ENCODE measurements around the gene NPFF. TPM values are rescaled to one million over a fixed set of nuclear protein-coding genes. Genes with fewer than 3 reads are reported as not detected.
"Not testable (repeated sequence)": the region's sequence is repeated elsewhere in the genome, so short reads cannot be mapped to it uniquely, and the experiment has no call there.

NPFF gene, protein sequence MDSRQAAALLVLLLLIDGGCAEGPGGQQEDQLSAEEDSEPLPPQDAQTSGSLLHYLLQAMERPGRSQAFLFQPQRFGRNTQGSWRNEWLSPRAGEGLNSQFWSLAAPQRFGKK
- total RNA-seq: not detected
- 10 to 100 TPM in 1 of 2 donors, 1 to 10 TPM in 1; 5.1 to 14.4 TPM for polyA plus RNA-seq
- long read RNA-seq, donor 1: 0 reads
- long read RNA-seq, donor 2: 0 reads

DNA sequence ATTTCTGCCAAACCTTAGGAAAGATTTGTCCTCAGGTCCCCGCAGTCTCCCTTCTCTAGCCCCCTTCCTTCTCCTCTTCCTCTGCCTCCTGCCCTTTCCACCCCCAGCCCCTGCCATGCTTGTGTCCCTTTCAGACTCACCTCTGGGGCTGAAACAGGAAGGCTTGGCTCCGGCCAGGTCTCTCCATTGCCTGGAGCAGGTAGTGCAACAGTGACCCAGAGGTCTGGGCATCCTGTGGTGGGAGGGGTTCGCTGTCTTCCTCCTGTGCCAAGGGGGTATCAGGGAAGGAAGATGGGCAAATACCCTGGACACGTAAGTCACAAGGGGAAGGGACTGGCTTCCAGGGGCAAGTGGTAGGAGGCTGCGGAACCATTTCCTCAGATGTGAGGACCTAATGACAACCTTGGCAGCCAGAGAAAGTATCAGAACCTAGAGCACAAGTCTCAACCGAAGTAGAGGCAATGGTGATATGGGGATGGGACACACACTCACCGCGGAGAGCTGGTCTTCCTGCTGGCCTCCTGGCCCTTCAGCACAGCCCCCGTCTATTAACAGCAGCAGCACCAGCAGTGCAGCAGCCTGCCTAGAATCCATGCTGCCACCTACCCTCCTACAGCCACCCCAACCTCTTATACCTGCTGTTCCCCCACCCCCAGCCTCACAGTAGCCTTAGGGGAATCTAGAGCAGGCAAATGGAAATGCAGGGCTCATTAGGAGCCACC, at the start of gene NPFF:
Gene NPFF (minus strand): TSS at position 604 of the 722 bp plus-strand sequence. CDS start 10 bp downstream, at position 594.
- Histone ChIP-seq H3K27me3 (ENCODE audit: control insufficient read depth in 1 of 2, insufficient read depth in 2 of 2, low read length in 1 of 2) (no peaks in the 10 kb centered on the region), H3K4me3 (ENCODE audit: low read length in 2 of 2) (no peak within 1 kb of the TSS), H3K9me3 (ENCODE audit: control insufficient read depth, low read length) (no peaks in the 10 kb centered on the region), H3K36me3 (ENCODE audit: control insufficient read depth in 1 of 2, insufficient read depth in 2 of 2, low read length in 1 of 2) (peaks cover 0 to 2% of the 10 kb centered on the region in 2 donors), H3K4me1 (ENCODE audit: control insufficient read depth in 1 of 2, insufficient read depth in 2 of 2, low read length in 2 of 2) (no peaks in the 10 kb centered on the region), H3K27ac (ENCODE audit: low read depth in 1 of 2, low read length in 2 of 2) (peak within 1 kb of the TSS in 1 of 2 donors; percentile 43)
- intact Hi-C loops (cut with DNase I): loop anchor here (5.0 to 10.0 kb wide), 2 partner anchors 155 to 182 kb away; partner anchors contain the start of gene AAAS (in 2 of the 2)
- no peak for ATAC-seq (ENCODE audit: low FRiP score)
- WGBS, 2 donors: 82 to 84% methylated on average over 8 to 9 of the region's 9 CpGs
- DNase-seq: peak in 1 of 2 donors; percentile 30

DNA sequence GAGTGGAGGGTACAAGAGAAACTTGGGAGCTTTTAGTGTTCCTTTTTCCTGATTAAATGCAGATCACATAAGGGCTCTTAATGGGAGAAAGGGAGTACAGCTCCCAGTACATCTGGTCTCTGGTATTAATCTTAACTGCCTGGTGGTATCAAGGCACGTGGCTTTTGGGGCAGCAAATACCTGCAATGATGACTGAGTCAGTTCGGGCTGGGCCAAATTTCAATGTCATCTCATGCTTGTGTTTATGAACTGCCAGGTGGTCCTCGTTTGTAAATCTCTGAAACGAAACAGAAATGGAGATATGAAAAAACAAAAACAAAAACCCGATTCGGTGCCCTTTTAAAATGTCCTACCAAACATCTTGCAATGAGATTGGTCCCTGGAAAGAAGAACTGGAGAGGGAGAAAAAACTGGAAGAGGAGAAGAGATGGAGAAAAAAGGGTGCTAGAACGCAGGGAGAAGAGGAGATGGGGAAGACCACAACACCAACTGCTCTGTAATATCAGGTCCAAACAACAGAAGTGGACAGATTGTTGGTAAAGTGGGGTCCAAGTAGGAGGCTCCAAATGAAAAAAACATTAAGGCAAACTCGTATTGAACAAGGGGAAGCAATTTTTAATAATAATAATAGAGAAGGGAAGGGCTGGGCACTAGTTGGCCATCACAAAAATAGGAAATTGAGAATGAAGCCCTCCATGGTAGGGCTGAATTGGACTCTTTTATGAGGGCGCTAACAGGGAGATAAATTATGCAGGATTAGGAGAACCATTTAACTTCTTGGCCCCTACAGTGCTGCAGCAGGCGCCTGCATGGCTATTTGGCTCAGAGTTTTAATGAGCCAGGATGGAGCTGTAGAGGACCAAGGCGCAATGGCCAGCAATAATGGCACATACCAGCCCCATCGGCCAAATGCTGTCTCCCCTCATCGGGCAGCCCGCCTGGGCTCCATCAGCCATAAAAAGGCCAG, 45.4 kb upstream of the NPFF start:
- no peaks in the 10 kb centered on the region for H3K4me1 ChIP-seq (ENCODE audit: control insufficient read depth in 1 of 2, insufficient read depth in 2 of 2, low read length in 2 of 2)
- WGBS, 2 donors: 84 to 85% methylated on average over 13 to 14 of the region's 14 CpGs
- H3K27me3 ChIP-seq (ENCODE audit: control insufficient read depth in 1 of 2, insufficient read depth in 2 of 2, low read length in 1 of 2): no peaks in the 10 kb centered on the region
- H3K27ac ChIP-seq (ENCODE audit: low read depth in 1 of 2, low read length in 2 of 2): no peak overlapping the region
- intact Hi-C loops (cut with DNase I): no loop called here
- no peak for ATAC-seq (ENCODE audit: low FRiP score)
- H3K36me3 ChIP-seq (ENCODE audit: control insufficient read depth in 1 of 2, insufficient read depth in 2 of 2, low read length in 1 of 2): peaks cover 0 to 2% of the 10 kb centered on the region in 2 donors
- no peak for DNase-seq
- H3K4me3 ChIP-seq (ENCODE audit: low read length in 2 of 2): no peak overlapping the region
- H3K9me3 ChIP-seq (ENCODE audit: control insufficient read depth, low read length): no peaks in the 10 kb centered on the region

DNA sequence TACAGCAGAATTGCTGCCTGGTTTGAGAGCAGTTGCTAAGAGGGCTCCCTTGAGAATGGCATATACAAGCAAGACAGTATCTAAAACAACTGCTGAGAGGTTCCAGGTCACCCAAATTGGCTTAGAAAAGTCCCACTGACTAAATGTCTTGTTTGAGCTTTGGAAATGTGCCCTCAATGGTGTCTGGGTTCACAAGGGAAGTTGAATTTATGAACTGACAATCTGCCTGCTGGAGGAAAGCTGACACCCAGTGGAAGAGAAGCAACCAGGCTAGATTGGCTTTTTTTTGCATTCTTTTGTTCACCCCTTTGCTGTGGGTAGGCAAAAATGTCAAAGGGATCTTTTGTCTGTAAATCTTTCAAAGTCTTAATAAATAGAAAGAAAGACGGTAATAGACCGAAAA, 44.6 kb upstream of the NPFF start:
- Histone ChIP-seq H3K27ac (ENCODE audit: low read depth in 1 of 2, low read length in 2 of 2) (peak overlapping the region in 1 of 2 donors; percentile 16), H3K4me3 (ENCODE audit: low read length in 2 of 2) (no peak overlapping the region), H3K27me3 (ENCODE audit: control insufficient read depth in 1 of 2, insufficient read depth in 2 of 2, low read length in 1 of 2) (no peaks in the 10 kb centered on the region), H3K4me1 (ENCODE audit: control insufficient read depth in 1 of 2, insufficient read depth in 2 of 2, low read length in 2 of 2) (no peaks in the 10 kb centered on the region), H3K9me3 (ENCODE audit: control insufficient read depth, low read length) (no peaks in the 10 kb centered on the region), H3K36me3 (ENCODE audit: control insufficient read depth in 1 of 2, insufficient read depth in 2 of 2, low read length in 1 of 2) (peaks cover 0 to 2% of the 10 kb centered on the region in 2 donors)
- intact Hi-C loops (cut with DNase I): no loop called here
- no peak for ATAC-seq (ENCODE audit: low FRiP score)
- no peak for DNase-seq
- WGBS, 2 donors: 78 to 79% methylated on average over 2 of the region's 2 CpGs

DNA sequence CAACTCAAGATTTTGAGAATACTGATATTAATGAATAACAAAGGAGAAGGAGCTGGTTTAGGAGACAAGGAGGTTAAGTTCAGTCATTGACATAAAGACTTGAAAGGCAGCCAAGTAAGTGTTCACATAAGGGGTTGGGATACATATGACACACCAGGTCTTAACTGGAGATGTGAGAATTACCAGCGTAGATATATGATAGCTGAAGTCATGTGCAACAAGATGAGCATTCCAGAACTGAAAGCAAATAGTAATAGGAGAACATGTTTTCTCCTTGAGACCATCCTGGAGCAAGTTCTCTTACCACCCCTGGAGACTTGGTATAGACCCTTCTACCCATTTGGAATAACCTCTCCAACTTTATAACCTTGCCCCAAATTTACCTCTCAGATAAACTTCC, 43.3 kb upstream of the NPFF start:
- Histone ChIP-seq H3K9me3 (ENCODE audit: control insufficient read depth, low read length) (no peaks in the 10 kb centered on the region), H3K4me1 (ENCODE audit: control insufficient read depth in 1 of 2, insufficient read depth in 2 of 2, low read length in 2 of 2) (no peaks in the 10 kb centered on the region), H3K27me3 (ENCODE audit: control insufficient read depth in 1 of 2, insufficient read depth in 2 of 2, low read length in 1 of 2) (no peaks in the 10 kb centered on the region), H3K27ac (ENCODE audit: low read depth in 1 of 2, low read length in 2 of 2) (no peak overlapping the region), H3K4me3 (ENCODE audit: low read length in 2 of 2) (no peak overlapping the region), H3K36me3 (ENCODE audit: control insufficient read depth in 1 of 2, insufficient read depth in 2 of 2, low read length in 1 of 2) (peaks cover 0 to 2% of the 10 kb centered on the region in 2 donors)
- 84 to 98% methylated on average over 1 of the region's 1 CpG for WGBS, 2 donors
- DNase-seq (no peak), ATAC-seq (ENCODE audit: low FRiP score) (no peak)
- intact Hi-C loops (cut with DNase I): no loop called here

DNA sequence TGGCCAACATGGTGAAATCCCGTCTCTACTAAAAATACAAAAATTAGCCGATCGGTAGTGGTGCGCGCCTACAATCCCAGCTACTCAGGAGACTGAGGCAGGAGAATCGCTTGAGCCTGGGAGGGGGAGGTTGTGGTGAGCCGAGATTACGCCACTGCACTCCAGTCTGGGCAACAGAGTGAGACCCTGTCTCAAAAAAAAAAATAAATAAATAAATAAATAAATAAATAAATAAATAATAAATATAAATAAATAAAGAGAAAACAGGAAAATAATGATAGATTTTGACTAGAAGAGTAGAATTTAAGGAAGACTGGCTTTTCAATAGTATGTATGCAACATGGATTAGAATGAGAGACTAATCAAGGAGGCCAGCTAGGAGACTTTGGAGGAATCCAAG, 42.8 kb upstream of the NPFF start:
- ATAC-seq (ENCODE audit: low FRiP score); DNase-seq; H3K9me3 ChIP-seq (ENCODE audit: control insufficient read depth, low read length); H3K27ac ChIP-seq (ENCODE audit: low read depth in 1 of 2, low read length in 2 of 2); intact Hi-C loops (cut with DNase I); H3K4me1 ChIP-seq (ENCODE audit: control insufficient read depth in 1 of 2, insufficient read depth in 2 of 2, low read length in 2 of 2); H3K4me3 ChIP-seq (ENCODE audit: low read length in 2 of 2); H3K36me3 ChIP-seq (ENCODE audit: control insufficient read depth in 1 of 2, insufficient read depth in 2 of 2, low read length in 1 of 2); H3K27me3 ChIP-seq (ENCODE audit: control insufficient read depth in 1 of 2, insufficient read depth in 2 of 2, low read length in 1 of 2): not testable (repeated sequence)
- WGBS, 2 donors: 97 to 98% methylated on average over 8 of the region's 8 CpGs

DNA sequence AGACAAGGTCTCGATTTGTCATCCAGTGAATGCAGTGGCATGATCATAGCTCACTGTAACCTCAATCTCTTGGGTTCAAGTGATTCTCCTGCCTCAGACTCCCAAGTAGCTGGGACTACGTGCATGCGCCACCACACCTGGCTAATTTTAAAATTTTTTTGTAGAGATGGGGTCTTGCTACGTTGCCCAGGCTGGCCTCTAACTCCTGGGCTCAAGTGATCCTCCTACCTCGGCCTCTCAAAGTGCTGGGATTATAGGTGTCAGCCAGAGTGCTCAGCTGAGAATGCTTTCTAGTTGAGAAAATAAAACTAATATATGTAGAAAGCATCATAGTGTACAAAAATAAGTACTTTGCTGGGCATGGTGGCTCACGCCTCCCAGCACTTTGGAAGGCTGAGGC, 41.1 kb upstream of the NPFF start:
- ATAC-seq (ENCODE audit: low FRiP score); H3K4me1 ChIP-seq (ENCODE audit: control insufficient read depth in 1 of 2, insufficient read depth in 2 of 2, low read length in 2 of 2); H3K27me3 ChIP-seq (ENCODE audit: control insufficient read depth in 1 of 2, insufficient read depth in 2 of 2, low read length in 1 of 2); H3K9me3 ChIP-seq (ENCODE audit: control insufficient read depth, low read length); H3K4me3 ChIP-seq (ENCODE audit: low read length in 2 of 2); H3K36me3 ChIP-seq (ENCODE audit: control insufficient read depth in 1 of 2, insufficient read depth in 2 of 2, low read length in 1 of 2); DNase-seq; H3K27ac ChIP-seq (ENCODE audit: low read depth in 1 of 2, low read length in 2 of 2); intact Hi-C loops (cut with DNase I): not testable (repeated sequence)
- 93 to 96% methylated on average over 6 of the region's 6 CpGs for WGBS, 2 donors

DNA sequence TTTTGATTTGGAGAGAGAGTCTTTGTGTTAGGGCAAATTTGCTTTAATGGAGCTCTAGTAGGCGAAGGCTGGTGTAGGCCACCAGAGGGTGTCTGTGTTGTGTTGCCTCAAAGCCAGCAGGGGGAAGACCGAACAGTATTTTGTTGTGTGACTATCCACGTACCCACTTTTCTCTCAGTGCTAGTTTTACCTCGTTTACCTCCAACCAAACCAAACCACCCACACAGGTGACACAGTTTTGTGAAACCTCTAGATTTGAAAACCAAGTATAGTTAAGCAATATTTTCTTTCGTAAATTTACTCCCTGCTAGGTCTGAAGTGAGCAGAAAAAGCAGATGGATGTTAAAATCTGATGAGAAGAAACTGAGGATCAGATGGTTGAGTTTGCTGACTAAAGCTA, 36.3 kb upstream of the NPFF start:
- ATAC-seq (ENCODE audit: low FRiP score) (peak; percentile 90), DNase-seq (peak in 1 of 2 donors; percentile 63)
- no peaks in the 10 kb centered on the region for H3K9me3 ChIP-seq (ENCODE audit: control insufficient read depth, low read length)
- no peaks in the 10 kb centered on the region for H3K4me1 ChIP-seq (ENCODE audit: control insufficient read depth in 1 of 2, insufficient read depth in 2 of 2, low read length in 2 of 2)
- intact Hi-C loops (cut with DNase I): loop anchor here (5.0 kb wide), 3 partner anchors 84 to 199 kb away; partner anchors contain the start of genes ATF7 (in 1 of the 2) and ATP5MC2 (in 1 of the 2)
- H3K4me3 ChIP-seq (ENCODE audit: low read length in 2 of 2): no peak overlapping the region
- H3K27ac ChIP-seq (ENCODE audit: low read depth in 1 of 2, low read length in 2 of 2): peak overlapping the region; percentile 16 to 88
- H3K36me3 ChIP-seq (ENCODE audit: control insufficient read depth in 1 of 2, insufficient read depth in 2 of 2, low read length in 1 of 2): peaks cover 0 to 4% of the 10 kb centered on the region in 2 donors
- 13 to 15% methylated on average over 5 of the region's 5 CpGs for WGBS, 2 donors
- no peaks in the 10 kb centered on the region for H3K27me3 ChIP-seq (ENCODE audit: control insufficient read depth in 1 of 2, insufficient read depth in 2 of 2, low read length in 1 of 2)

DNA sequence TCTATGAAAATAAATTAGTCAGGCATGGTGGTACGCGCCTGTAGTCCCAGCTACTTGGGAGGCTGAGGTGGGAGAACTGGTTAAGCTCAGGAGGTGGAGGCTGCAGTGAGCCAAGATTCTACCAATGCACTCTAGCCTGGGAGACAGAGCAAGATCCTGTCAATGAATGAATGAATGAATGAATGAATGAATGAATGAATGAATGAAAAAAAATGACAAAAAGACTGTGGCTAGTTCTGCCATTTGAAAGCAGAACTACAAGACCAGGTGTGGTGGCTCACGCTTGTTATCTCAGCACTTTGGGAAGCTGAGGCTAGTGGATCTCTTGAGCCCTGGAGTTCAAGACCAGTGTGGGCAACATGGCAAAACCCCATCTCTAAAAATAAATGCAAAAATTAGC, 32.2 kb upstream of the NPFF start:
- no peak for ATAC-seq (ENCODE audit: low FRiP score)
- Histone ChIP-seq H3K27ac (ENCODE audit: low read depth in 1 of 2, low read length in 2 of 2) (no peak overlapping the region), H3K9me3 (ENCODE audit: control insufficient read depth, low read length) (no peaks in the 10 kb centered on the region), H3K27me3 (ENCODE audit: control insufficient read depth in 1 of 2, insufficient read depth in 2 of 2, low read length in 1 of 2) (no peaks in the 10 kb centered on the region), H3K36me3 (ENCODE audit: control insufficient read depth in 1 of 2, insufficient read depth in 2 of 2, low read length in 1 of 2) (peaks cover 1 to 4% of the 10 kb centered on the region in 2 donors), H3K4me3 (ENCODE audit: low read length in 2 of 2) (no peak overlapping the region), H3K4me1 (ENCODE audit: control insufficient read depth in 1 of 2, insufficient read depth in 2 of 2, low read length in 2 of 2) (no peaks in the 10 kb centered on the region)
- WGBS, 2 donors: 95 to 97% methylated on average over 3 of the region's 3 CpGs
- no peak for DNase-seq
- intact Hi-C loops (cut with DNase I): no loop called here
